HEK293 (cell line): ENCODE measurements around the gene PHPT1.

Experiments
- GLI2 ChIP-seq: fragments of 450-650 bp; formaldehyde crosslinking; IDR thresholded peaks from 2 replicates; pipeline ENCODE4; 2017; ENCODE audit warnings: missing biosample characterization, missing genetic modification characterization, low read depth, borderline replicate concordance
- GLI4 ChIP-seq: fragments of 450-650 bp; formaldehyde crosslinking; IDR thresholded peaks from 2 replicates; pipeline ENCODE4 v1.5.1; 2016; ENCODE audit warnings: missing biosample characterization, missing genetic modification characterization
- HOXA7 ChIP-seq: sonication (generic); formaldehyde crosslinking; IDR thresholded peaks from 2 replicates; pipeline ENCODE4 v1.8.1; 2022; ENCODE audit warnings: missing genetic modification reagents, borderline replicate concordance
- KLF16 ChIP-seq: fragments of 450-650 bp; formaldehyde crosslinking; IDR thresholded peaks from 2 replicates; pipeline ENCODE4 v1.5.1; 2017; ENCODE audit warnings: missing biosample characterization, missing genetic modification characterization
- SCRT1 ChIP-seq: fragments of 450-650 bp; formaldehyde crosslinking; IDR thresholded peaks from 2 replicates; pipeline ENCODE4 v1.5.1; 2016; ENCODE audit warnings: missing biosample characterization, missing genetic modification characterization, borderline replicate concordance
- SCRT2 ChIP-seq: fragments of 450-650 bp; formaldehyde crosslinking; IDR thresholded peaks from 2 replicates; pipeline ENCODE4 v1.5.1; 2016; ENCODE audit warnings: missing biosample characterization, missing genetic modification characterization
- SP3 ChIP-seq: fragments of 450-650 bp; formaldehyde crosslinking; IDR thresholded peaks from 2 replicates; pipeline ENCODE4 v1.5.1; 2016; ENCODE audit warnings: missing biosample characterization, missing genetic modification characterization
- ZNF146 ChIP-seq: fragments of 450-650 bp; formaldehyde crosslinking; IDR thresholded peaks from 2 replicates; pipeline ENCODE4 v1.5.1; 2016; ENCODE audit warnings: missing biosample characterization, missing genetic modification characterization
- ZNF174 ChIP-seq: fragments of 450-650 bp; formaldehyde crosslinking; IDR thresholded peaks from 2 replicates; pipeline ENCODE4 v1.5.0; 2017; ENCODE audit warnings: missing biosample characterization, mild to moderate bottlenecking, missing genetic modification characterization
- ZNF248 ChIP-seq: fragments of 450-650 bp; formaldehyde crosslinking; IDR thresholded peaks from 2 replicates; pipeline ENCODE4 v1.5.1; 2017; ENCODE audit warnings: missing biosample characterization, missing genetic modification characterization
- ZNF354C ChIP-seq: fragments of 450-650 bp; formaldehyde crosslinking; IDR thresholded peaks from 2 replicates; pipeline ENCODE4 v1.5.1; 2016; ENCODE audit warnings: missing biosample characterization, missing genetic modification characterization, low read depth, borderline replicate concordance
- ZNF416 ChIP-seq: fragments of 450-650 bp; formaldehyde crosslinking; IDR thresholded peaks from 2 replicates; pipeline ENCODE4 v1.5.1; 2016; ENCODE audit warnings: missing biosample characterization, missing genetic modification characterization
- ZNF426 ChIP-seq: fragments of 450-650 bp; formaldehyde crosslinking; IDR thresholded peaks from 2 replicates; pipeline ENCODE4 v1.5.1; 2017; ENCODE audit warnings: missing biosample characterization, missing genetic modification characterization, mild to moderate bottlenecking, inconsistent platforms, moderate library complexity
- ZNF433 ChIP-seq: fragments of 450-650 bp; formaldehyde crosslinking; IDR thresholded peaks from 2 replicates; pipeline ENCODE4 v1.5.1; 2016; ENCODE audit warnings: missing biosample characterization, missing genetic modification characterization, low read depth
- ZNF48 ChIP-seq: fragments of 450-650 bp; formaldehyde crosslinking; IDR thresholded peaks from 2 replicates; pipeline ENCODE4 v1.5.1; 2016; ENCODE audit warnings: missing biosample characterization, missing genetic modification characterization
- ZNF514 ChIP-seq: fragments of 450-650 bp; formaldehyde crosslinking; IDR thresholded peaks from 2 replicates; pipeline ENCODE4 v1.5.1; 2016; ENCODE audit warnings: missing biosample characterization, missing genetic modification characterization
- ZNF530 ChIP-seq: fragments of 450-650 bp; formaldehyde crosslinking; IDR thresholded peaks from 2 replicates; pipeline ENCODE4 v1.5.1; 2016; ENCODE audit warnings: low read depth, missing biosample characterization, missing genetic modification characterization
- ZNF623 ChIP-seq: fragments of 450-650 bp; formaldehyde crosslinking; IDR thresholded peaks from 2 replicates; pipeline ENCODE4 v1.5.1; 2016; ENCODE audit warnings: missing biosample characterization, missing genetic modification characterization
- ZNF776 ChIP-seq: fragments of 450-650 bp; formaldehyde crosslinking; IDR thresholded peaks from 2 replicates; pipeline ENCODE4 v1.5.0; 2017; ENCODE audit warnings: missing biosample characterization, missing genetic modification characterization, borderline replicate concordance
- ZNF792 ChIP-seq: fragments of 450-650 bp; formaldehyde crosslinking; IDR thresholded peaks from 2 replicates; pipeline ENCODE4 v1.5.1; 2016; ENCODE audit warnings: missing biosample characterization, missing genetic modification characterization
- ZSCAN23 ChIP-seq: fragments of 450-650 bp; formaldehyde crosslinking; IDR thresholded peaks from 2 replicates; pipeline ENCODE4 v1.5.1; 2016; ENCODE audit warnings: missing biosample characterization, missing genetic modification characterization
- ZSCAN5A ChIP-seq: fragments of 450-650 bp; formaldehyde crosslinking; IDR thresholded peaks from 2 replicates; pipeline ENCODE4 v1.5.1; 2016; ENCODE audit warnings: missing biosample characterization, missing genetic modification characterization
- TF ChIP-seq, protein P1 (sequence below): fragments of 450-650 bp; formaldehyde crosslinking; IDR thresholded peaks from 2 replicates; pipeline ENCODE4 v1.5.1; 2016; ENCODE audit warnings: missing biosample characterization, missing genetic modification characterization
- TF ChIP-seq, protein P2 (sequence below): fragments of 450-650 bp; formaldehyde crosslinking; IDR thresholded peaks from 2 replicates; pipeline ENCODE4 v1.5.1; 2016; ENCODE audit warnings: missing biosample characterization, missing genetic modification characterization
- TF ChIP-seq, protein P3 (sequence below): fragments of 450-650 bp; formaldehyde crosslinking; IDR thresholded peaks from 2 replicates; pipeline ENCODE4 v1.5.1; 2016; ENCODE audit warnings: missing biosample characterization, missing genetic modification characterization
- TF ChIP-seq, protein P4 (sequence below): fragments of 450-650 bp; formaldehyde crosslinking; IDR thresholded peaks from 2 replicates; pipeline ENCODE4 v1.5.1; 2016; ENCODE audit warnings: missing biosample characterization, missing genetic modification characterization
- TF ChIP-seq, protein P5 (sequence below): fragments of 450-650 bp; formaldehyde crosslinking; conservative IDR thresholded peaks from 2 replicates; pipeline ENCODE4 v1.5.1; 2016; ENCODE audit warnings: low read depth, missing biosample characterization, missing genetic modification characterization

Gene PHPT1

DNA sequence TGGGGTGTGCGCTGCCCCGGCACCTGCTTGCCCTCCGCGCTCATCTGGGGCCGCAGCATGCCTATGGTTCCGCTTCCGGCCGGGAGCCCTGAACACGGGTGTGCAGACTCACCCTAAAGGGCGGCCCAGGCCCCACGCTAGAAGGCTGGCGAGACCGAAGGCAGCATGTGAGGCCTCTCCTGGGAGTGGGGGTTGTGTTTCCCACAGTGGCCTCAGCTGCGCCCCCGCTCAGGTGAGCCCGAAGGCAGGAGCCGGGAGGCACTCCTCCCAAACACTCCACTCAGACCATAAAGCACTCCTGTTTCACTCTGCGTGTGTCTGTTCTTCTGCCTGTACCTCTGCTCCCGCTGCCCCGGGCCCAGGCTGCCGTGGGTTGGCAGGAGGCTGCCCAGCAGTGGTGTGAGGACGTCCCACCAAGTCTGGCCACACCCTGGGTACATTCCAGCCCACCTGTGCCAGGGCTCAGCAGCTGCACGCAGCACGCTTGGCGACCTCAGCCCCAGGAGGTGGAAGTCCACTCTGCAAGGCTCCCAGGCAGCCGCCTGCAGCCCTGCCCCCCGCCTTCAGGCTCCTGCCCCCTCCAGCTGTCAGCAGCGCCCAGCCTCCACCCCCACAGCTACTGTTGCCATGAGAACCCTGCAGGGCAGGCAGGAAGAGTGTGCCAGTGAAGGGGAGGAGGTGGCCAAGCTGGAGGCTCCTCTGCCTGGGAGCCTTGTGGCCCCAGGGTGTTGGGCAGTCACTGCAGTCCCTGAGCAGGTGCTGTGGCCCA is 8.1 kb upstream of the PHPT1 start (continued):
- no peak for TF ChIP-seq KLF16 (tag by site-specific recombination)
- no peak for TF ChIP-seq ZNF248 (tag by site-specific recombination)
- TF ChIP-seq ZNF174 (tag by site-specific recombination), result no peak
- TF ChIP-seq ZNF48 (tag by site-specific recombination), result no peak
- TF ChIP-seq GLI2, result no peak
- TF ChIP-seq SCRT1 (tag by site-specific recombination), result no peak
- no peak; the same call in 1 of the 2 replicates for TF ChIP-seq ZSCAN5A
- no peak for TF ChIP-seq ZNF623
- no peak for TF ChIP-seq SCRT2 (tag by site-specific recombination)
- TF ChIP-seq ZSCAN23 (tag by site-specific recombination), result no peak
- no peak for TF ChIP-seq ZNF792 (tag by site-specific recombination)
- no peak for TF ChIP-seq ZNF146 (tag by site-specific recombination)
- TF ChIP-seq ZNF354C (tag by site-specific recombination), result no peak
- TF ChIP-seq, protein P1, sequence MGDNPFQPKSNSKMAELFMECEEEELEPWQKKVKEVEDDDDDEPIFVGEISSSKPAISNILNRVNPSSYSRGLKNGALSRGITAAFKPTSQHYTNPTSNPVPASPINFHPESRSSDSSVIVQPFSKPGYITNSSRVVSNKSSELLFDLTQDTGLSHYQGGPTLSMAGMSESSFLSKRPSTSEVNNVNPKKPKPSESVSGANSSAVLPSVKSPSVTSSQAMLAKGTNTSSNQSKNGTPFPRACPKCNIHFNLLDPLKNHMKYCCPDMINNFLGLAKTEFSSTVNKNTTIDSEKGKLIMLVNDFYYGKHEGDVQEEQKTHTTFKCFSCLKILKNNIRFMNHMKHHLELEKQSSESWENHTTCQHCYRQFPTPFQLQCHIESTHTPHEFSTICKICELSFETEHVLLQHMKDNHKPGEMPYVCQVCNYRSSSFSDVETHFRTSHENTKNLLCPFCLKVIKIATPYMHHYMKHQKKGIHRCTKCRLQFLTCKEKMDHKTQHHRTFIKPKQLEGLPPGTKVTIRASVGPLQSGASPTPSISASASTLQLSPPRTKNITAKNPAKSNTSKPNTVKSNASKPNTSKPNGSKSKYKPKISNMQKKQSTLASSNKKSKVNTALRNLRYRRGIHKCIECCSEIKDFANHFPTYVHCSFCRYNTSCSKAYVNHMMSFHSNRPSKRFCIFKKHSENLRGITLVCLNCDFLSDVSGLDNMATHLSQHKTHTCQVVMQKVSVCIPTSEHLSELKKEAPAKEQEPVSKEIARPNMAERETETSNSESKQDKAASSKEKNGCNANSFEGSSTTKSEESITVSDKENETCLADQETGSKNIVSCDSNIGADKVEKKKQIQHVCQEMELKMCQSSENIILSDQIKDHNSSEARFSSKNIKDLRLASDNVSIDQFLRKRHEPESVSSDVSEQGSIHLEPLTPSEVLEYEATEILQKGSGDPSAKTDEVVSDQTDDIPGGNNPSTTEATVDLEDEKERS (tag by site-specific recombination), result no peak
- TF ChIP-seq ZNF530 (tag by site-specific recombination), result no peak
- TF ChIP-seq ZNF776 (tag by site-specific recombination), result no peak
- TF ChIP-seq, protein P2, sequence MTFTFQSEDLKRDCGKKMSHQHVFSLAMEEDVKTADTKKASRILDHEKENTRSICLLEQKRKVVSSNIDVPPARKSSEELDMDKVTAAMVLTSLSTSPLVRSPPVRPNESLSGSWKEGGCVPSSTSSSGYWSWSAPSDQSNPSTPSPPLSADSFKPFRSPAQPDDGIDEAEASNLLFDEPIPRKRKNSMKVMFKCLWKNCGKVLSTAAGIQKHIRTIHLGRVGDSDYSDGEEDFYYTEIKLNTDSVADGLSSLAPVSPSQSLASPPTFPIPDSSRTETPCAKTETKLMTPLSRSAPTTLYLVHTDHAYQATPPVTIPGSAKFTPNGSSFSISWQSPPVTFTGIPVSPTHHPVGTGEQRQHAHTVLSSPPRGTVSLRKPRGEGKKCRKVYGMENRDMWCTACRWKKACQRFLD (tag by site-specific recombination), result no peak
- TF ChIP-seq, protein P3, sequence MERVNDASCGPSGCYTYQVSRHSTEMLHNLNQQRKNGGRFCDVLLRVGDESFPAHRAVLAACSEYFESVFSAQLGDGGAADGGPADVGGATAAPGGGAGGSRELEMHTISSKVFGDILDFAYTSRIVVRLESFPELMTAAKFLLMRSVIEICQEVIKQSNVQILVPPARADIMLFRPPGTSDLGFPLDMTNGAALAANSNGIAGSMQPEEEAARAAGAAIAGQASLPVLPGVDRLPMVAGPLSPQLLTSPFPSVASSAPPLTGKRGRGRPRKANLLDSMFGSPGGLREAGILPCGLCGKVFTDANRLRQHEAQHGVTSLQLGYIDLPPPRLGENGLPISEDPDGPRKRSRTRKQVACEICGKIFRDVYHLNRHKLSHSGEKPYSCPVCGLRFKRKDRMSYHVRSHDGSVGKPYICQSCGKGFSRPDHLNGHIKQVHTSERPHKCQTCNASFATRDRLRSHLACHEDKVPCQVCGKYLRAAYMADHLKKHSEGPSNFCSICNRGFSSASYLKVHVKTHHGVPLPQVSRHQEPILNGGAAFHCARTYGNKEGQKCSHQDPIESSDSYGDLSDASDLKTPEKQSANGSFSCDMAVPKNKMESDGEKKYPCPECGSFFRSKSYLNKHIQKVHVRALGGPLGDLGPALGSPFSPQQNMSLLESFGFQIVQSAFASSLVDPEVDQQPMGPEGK (tag by site-specific recombination), result peak; percentile 91
- peak; percentile 52 for TF ChIP-seq SP3
- no peak for TF ChIP-seq HOXA7
- no peak for TF ChIP-seq GLI4 (tag by site-specific recombination)
- TF ChIP-seq ZNF426, result no peak
- TF ChIP-seq, protein P4, sequence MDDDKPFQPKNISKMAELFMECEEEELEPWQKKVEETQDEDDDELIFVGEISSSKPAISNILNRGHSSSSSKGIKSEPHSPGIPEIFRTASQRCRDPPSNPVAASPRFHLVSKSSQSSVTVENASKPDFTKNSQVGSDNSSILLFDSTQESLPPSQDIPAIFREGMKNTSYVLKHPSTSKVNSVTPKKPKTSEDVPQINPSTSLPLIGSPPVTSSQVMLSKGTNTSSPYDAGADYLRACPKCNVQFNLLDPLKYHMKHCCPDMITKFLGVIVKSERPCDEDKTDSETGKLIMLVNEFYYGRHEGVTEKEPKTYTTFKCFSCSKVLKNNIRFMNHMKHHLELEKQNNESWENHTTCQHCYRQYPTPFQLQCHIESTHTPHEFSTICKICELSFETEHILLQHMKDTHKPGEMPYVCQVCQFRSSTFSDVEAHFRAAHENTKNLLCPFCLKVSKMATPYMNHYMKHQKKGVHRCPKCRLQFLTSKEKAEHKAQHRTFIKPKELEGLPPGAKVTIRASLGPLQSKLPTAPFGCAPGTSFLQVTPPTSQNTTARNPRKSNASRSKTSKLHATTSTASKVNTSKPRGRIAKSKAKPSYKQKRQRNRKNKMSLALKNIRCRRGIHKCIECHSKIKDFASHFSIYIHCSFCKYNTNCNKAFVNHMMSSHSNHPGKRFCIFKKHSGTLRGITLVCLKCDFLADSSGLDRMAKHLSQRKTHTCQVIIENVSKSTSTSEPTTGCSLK (tag by site-specific recombination), result no peak
- TF ChIP-seq ZNF433, result no peak
- no peak for TF ChIP-seq ZNF514
- TF ChIP-seq ZNF416 (tag by site-specific recombination), result no peak
- TF ChIP-seq, protein P5, sequence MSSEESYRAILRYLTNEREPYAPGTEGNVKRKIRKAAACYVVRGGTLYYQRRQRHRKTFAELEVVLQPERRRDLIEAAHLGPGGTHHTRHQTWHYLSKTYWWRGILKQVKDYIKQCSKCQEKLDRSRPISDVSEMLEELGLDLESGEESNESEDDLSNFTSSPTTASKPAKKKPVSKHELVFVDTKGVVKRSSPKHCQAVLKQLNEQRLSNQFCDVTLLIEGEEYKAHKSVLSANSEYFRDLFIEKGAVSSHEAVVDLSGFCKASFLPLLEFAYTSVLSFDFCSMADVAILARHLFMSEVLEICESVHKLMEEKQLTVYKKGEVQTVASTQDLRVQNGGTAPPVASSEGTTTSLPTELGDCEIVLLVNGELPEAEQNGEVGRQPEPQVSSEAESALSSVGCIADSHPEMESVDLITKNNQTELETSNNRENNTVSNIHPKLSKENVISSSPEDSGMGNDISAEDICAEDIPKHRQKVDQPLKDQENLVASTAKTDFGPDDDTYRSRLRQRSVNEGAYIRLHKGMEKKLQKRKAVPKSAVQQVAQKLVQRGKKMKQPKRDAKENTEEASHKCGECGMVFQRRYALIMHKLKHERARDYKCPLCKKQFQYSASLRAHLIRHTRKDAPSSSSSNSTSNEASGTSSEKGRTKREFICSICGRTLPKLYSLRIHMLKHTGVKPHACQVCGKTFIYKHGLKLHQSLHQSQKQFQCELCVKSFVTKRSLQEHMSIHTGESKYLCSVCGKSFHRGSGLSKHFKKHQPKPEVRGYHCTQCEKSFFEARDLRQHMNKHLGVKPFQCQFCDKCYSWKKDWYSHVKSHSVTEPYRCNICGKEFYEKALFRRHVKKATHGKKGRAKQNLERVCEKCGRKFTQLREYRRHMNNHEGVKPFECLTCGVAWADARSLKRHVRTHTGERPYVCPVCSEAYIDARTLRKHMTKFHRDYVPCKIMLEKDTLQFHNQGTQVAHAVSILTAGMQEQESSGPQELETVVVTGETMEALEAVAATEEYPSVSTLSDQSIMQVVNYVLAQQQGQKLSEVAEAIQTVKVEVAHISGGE (tag by site-specific recombination), result no peak
